ENCODE measurements around the gene ANTXR1. TPM values are rescaled to one million over a fixed set of nuclear protein-coding genes. Genes with fewer than 3 reads are reported as not detected.

Gene ANTXR1
- total and polyA plus RNA-seq, 9 of the 15 experiments (the other 6 are each of a cell fraction or from before 2014, with no cell fraction given): 0.07 to 1.00 (median 0.54) TPM

- 0% methylated on average over 4 of the region's 4 CpGs for WGBS (ENCODE audit: insufficient coverage, low coverage, missing lambda C conversion rate)
- no peaks in the 10 kb centered on the region for H3K4me1 ChIP-seq (replicated peaks in 1 of 2; ENCODE audit: control insufficient read depth in 2 of 2, insufficient read depth in 2 of 2, low read length in 2 of 2)
- ChIA-PET POLR2A (interaction anchor here (0.6 kb wide), 1 partner anchor 96 kb away, joined by 5 read pairs; no protein-coding TSS in a partner anchor), CTCF (ENCODE audit: low intra/inter-chr PET ratio) (interaction anchor here (0.6 kb wide), 1 partner anchor 1081 kb away, joined by 3 read pairs; no protein-coding TSS in a partner anchor)
- no peaks in the 10 kb centered on the region for H3K36me3 ChIP-seq (ENCODE audit: control insufficient read depth, insufficient read depth, low read length)
- in situ Hi-C loops (cut with MboI): no loop called here
- intact Hi-C loops (cut with micrococcal nuclease): loop anchor here (10.0 kb wide), 1 partner anchor 179 kb away; no protein-coding TSS in a partner anchor
- H3K4me2 ChIP-seq (ENCODE audit: insufficient read depth, low read length): no peak overlapping the region
- no peaks in the 10 kb centered on the region for H3K9me3 ChIP-seq (replicated peaks; ENCODE audit: control insufficient read depth, insufficient read depth, low read depth, low read length)
- FAIRE-seq (no peak), ATAC-seq (no peak), DNase-seq (ENCODE audit: extremely low read depth in 1 of 4, low spot score in 3 of 4) (no peak)
- H3K27ac ChIP-seq (ENCODE audit: extremely low read depth, low read depth, low read length): no peak overlapping the region
- peak; percentile 12; the same call in 1 of the 2 replicates for TF ChIP-seq ZNF316 (IDR thresholded peaks at IDR 0.05)
- no peak for TF ChIP-seq RBM15 (IDR thresholded peaks at IDR 0.05; ENCODE audit: insufficient read depth, low read length)
- TF ChIP-seq ZNF699 (CRISPR knock-in tag; IDR thresholded peaks at IDR 0.05; ENCODE audit: insufficient replicate concordance): no peak
- TF ChIP-seq NEUROD1 (IDR thresholded peaks at IDR 0.05; ENCODE audit: borderline replicate concordance, low read depth, low read length, partially characterized antibody): no peak
- TF ChIP-seq MITF (IDR thresholded peaks at IDR 0.05): no peak
- TF ChIP-seq ZBTB7A (IDR thresholded peaks at IDR 0.05; ENCODE audit: borderline replicate concordance, control insufficient read depth, low read depth, low read length): no peak
- no peak for TF ChIP-seq PHF8 (IDR thresholded peaks at IDR 0.05; ENCODE audit: borderline replicate concordance, low read length)
- peak; percentile 14; the same call in 1 of the 2 replicates for TF ChIP-seq C11orf30 (IDR thresholded peaks at IDR 0.05; ENCODE audit: low read depth)
- no peak for TF ChIP-seq ZNF12 (CRISPR knock-in tag; IDR thresholded peaks at IDR 0.05)
- no peak for TF ChIP-seq MCM3 (IDR thresholded peaks at IDR 0.05)
- no peak for TF ChIP-seq SFPQ (IDR thresholded peaks at IDR 0.05; ENCODE audit: low read depth, low read length)
- no peaks in the 10 kb centered on the region; the same call in 1 of the 2 replicates for H4K20me1 ChIP-seq (replicated peaks; ENCODE audit: control insufficient read depth, insufficient read depth, low read length)
- H3K9me1 ChIP-seq (ENCODE audit: control insufficient read depth, insufficient read depth, low read length): no peaks in the 10 kb centered on the region
- H3K27me3 ChIP-seq (ENCODE audit: control insufficient read depth in 2 of 2, insufficient read depth in 2 of 2, low read length in 2 of 2): peaks cover 4 to 23% of the 10 kb centered on the region in 2 experiments; a peak in 3 of 5 replicates
- H3K4me3 ChIP-seq: no peak overlapping the region
- no TSS peak for BruUV-seq (replicated peaks)
- no peaks in the 10 kb centered on the region for H3K79me2 ChIP-seq (ENCODE audit: control insufficient read depth, insufficient read depth, low read length)
- no peak overlapping the region for H3K9ac ChIP-seq (ENCODE audit: insufficient read depth in 1 of 2, low read depth in 2 of 2, low read length in 2 of 2)
- H2AFZ ChIP-seq (ENCODE audit: low read depth, low read length): no peak overlapping the region
These were observed 190.4 kb downstream of the ANTXR1 start for GRCh38 chr2:69203166-69203985.
